Endothelial cell (in vitro differentiated cells): ENCODE data around the gene CPZ. TPM values are rescaled to one million over a fixed set of nuclear protein-coding genes. Genes with fewer than 3 reads are reported as not detected.

Source experiments
- DNase-seq: peaks from one replicate; pipeline ENCODE4 v3.0.0; 2021; ENCODE audit warnings: low spot score
- H3K27ac Mint-ChIP-seq: one replicate; pipeline ENCODE4 v1.8.0; 2021; ENCODE audit warnings: mixed read lengths, inconsistent platforms; ENCODE audit not compliant: unreplicated experiment
- H3K27me3 Mint-ChIP-seq: one replicate; pipeline ENCODE4 v1.8.0; 2021; ENCODE audit warnings: mild to moderate bottlenecking, moderate library complexity, mixed read lengths, inconsistent platforms; ENCODE audit not compliant: unreplicated experiment
- H3K36me3 Mint-ChIP-seq: one replicate; pipeline ENCODE4 v1.8.0; 2021; ENCODE audit warnings: mild to moderate bottlenecking, low read depth, mixed read lengths, inconsistent platforms; ENCODE audit not compliant: unreplicated experiment
- H3K4me1 Mint-ChIP-seq: one replicate; pipeline ENCODE4 v1.8.0; 2021; ENCODE audit warnings: mild to moderate bottlenecking, mixed read lengths, inconsistent platforms; ENCODE audit not compliant: unreplicated experiment
- H3K4me3 Mint-ChIP-seq: one replicate; pipeline ENCODE4 v1.8.0; 2021; ENCODE audit warnings: mild to moderate bottlenecking, mixed read lengths, inconsistent platforms; ENCODE audit not compliant: unreplicated experiment
- H3K9me3 Mint-ChIP-seq: one replicate; pipeline ENCODE4 v1.8.0; 2021; ENCODE audit warnings: mixed read lengths, inconsistent platforms; ENCODE audit not compliant: unreplicated experiment
- total RNA-seq: library from RNA; stranded (reverse); fragmentation: NEBNext Ultra II Directional; extraction: Animal tissue kit (Norgen Biotek cat#: 25700); gene quantifications from one replicate; pipeline ENCODE4 v1.2.1, GENCODE V29; 2021; ENCODE audit not compliant: unreplicated experiment
- TF ChIP-seq, protein P1 (sequence below): fragments of 200-600 bp; sonication (generic); IDR thresholded peaks from one replicate; pipeline ENCODE4 v1.5.0; 2021; ENCODE audit warnings: antibody characterized with exemption; ENCODE audit not compliant: unreplicated experiment

The CPZ gene
- total RNA-seq, 1 donor from 2014 or later: 0.90 TPM

DNA sequence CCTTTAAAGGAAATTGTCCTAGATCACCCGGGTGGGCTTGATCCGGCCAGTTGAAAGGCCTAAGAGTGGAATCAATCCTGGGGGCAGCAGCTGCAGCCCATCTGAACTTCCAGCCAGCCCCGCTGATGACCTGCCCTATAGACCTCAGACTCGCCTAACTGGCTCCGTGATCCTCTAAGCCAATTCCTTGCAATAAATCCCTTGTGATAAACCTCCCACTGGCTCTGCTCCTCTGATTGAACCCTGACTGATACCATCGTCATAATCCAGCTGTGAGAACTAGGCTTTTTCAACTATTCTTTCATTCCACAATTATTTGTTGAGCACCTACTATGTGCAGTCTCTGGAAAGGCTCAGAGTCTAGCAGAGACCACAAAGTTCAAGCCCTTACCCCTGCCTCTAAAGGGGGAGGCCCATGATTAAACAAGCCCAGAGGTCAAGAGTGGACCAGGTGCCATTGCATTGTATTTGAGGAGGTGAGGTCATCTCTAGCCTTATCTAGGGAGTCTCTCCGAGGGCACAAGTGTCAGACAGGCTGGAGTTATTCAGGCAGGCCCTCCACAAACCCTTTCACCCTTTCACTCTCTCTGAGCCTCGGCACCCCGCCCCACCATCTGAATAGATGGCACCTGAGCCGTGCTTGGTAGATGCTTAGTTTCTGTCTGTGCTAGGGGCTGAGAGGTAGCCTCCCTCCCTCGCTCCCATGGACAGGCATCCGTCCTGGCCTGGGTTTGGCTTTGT is 32.9 kb upstream of the CPZ start:
- peaks cover 3% of the 10 kb centered on the region for H3K36me3 Mint-ChIP-seq
- TF ChIP-seq, protein P1, sequence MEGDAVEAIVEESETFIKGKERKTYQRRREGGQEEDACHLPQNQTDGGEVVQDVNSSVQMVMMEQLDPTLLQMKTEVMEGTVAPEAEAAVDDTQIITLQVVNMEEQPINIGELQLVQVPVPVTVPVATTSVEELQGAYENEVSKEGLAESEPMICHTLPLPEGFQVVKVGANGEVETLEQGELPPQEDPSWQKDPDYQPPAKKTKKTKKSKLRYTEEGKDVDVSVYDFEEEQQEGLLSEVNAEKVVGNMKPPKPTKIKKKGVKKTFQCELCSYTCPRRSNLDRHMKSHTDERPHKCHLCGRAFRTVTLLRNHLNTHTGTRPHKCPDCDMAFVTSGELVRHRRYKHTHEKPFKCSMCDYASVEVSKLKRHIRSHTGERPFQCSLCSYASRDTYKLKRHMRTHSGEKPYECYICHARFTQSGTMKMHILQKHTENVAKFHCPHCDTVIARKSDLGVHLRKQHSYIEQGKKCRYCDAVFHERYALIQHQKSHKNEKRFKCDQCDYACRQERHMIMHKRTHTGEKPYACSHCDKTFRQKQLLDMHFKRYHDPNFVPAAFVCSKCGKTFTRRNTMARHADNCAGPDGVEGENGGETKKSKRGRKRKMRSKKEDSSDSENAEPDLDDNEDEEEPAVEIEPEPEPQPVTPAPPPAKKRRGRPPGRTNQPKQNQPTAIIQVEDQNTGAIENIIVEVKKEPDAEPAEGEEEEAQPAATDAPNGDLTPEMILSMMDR: no peak
- H3K27me3 Mint-ChIP-seq: peaks cover 3% of the 10 kb centered on the region
- peaks cover 13% of the 10 kb centered on the region for H3K4me1 Mint-ChIP-seq
- H3K4me3 Mint-ChIP-seq: no peak overlapping the region
- H3K27ac Mint-ChIP-seq: no peak overlapping the region
- no peaks in the 10 kb centered on the region for H3K9me3 Mint-ChIP-seq
- no peak for DNase-seq

DNA sequence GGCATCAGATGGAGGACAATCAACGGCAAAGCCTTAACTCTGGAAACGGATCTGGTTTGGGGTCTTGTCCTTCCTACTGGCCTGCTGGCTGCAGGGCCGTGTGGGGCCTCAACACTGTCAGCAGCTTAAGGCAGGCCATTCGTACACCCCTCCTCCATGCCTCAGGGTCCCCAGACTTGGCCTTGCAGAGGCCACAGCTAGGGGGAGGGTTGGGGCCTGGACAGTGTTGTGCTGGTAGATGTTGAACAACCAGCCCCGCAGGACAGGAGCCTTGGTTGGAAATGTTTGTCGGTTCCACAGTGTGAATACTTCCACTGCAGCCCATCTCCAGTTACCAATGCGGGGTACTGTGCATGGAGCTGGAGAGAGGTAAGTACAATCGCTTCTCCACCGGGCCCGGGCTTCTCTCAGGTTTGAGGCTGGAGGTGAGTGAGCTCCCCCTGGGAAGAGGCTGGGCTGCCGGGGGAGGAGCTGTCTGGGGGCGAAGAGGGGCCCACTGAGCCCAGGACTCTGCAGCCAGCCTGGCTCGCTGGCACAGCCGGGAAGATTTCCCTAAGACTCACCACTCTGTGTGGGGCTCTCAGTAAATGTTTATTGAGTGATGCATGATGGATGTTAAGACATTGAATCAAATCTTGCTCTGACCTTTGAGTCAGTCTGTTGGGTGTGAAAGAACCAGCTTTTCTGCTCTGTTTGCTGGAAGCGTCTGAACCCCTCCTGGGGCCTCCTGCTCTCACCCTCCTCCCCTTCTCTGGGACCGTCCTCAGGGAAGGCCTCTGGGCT is 32.1 kb upstream of the CPZ start:
- no peak for DNase-seq
- no peaks in the 10 kb centered on the region for H3K36me3 Mint-ChIP-seq
- H3K9me3 Mint-ChIP-seq: no peaks in the 10 kb centered on the region
- H3K27ac Mint-ChIP-seq: no peak overlapping the region
- TF ChIP-seq, protein P1: no peak
- peaks cover 13% of the 10 kb centered on the region for H3K4me1 Mint-ChIP-seq
- H3K27me3 Mint-ChIP-seq: no peaks in the 10 kb centered on the region
- H3K4me3 Mint-ChIP-seq: no peak overlapping the region

DNA sequence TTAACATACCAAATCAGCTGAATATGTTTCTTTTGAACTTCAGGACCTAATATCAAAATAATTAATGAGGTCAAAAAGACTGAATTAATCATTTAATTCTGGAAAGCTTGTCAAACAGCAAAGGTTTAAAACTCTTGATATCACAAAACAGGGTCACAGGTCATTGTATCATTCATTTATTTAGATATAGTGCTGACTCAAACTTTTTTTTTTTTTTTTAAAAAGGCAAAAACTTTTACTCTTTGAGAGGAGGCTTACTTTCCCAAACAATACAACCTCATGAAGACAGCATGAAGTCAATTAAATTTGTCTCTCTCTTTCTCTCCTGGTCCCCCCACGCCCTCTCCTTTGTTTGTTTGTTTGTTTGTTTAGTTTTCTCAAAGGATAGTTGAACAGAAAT is 28.0 kb upstream of the CPZ start:
- Mint-ChIP-seq H3K4me3 (no peak overlapping the region), H3K9me3 (no peaks in the 10 kb centered on the region), H3K27me3 (no peaks in the 10 kb centered on the region), H3K36me3 (no peaks in the 10 kb centered on the region), H3K4me1 (peaks cover 13% of the 10 kb centered on the region), H3K27ac (no peak overlapping the region)
- TF ChIP-seq, protein P1: no peak
- no peak for DNase-seq

DNA sequence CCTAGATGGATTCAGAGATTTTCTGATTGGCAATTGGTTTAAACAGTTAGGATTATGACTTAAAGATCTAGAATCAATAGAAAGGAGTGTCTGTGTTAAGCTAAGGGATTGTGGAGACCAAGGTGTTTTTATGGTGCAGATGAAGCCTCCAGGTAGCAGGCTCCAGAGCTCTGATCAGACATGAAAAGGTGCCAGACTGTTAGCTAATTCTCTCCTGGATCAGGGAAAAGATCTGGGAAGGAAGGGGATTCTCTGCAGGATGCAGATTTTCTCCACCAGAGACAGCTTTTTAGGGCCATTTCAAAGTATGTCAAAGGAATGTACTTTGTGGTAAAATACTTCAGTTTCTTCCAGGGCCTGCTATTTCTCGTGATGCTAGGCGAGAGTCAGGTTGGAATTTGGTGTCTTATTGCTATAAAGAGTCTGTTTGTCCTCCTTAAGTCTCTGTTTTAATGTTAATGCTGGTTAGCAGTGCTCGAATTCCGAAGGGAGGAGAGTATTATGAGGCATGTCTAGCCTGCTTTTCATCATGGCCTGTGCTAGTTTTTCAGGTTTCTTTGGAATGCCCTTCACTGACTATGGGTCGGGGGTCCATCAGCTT is 24.4 kb upstream of the CPZ start:
- Mint-ChIP-seq H3K27ac (no peak overlapping the region), H3K36me3 (no peaks in the 10 kb centered on the region), H3K4me1 (peaks cover 4% of the 10 kb centered on the region), H3K27me3 (no peaks in the 10 kb centered on the region), H3K4me3 (no peak overlapping the region), H3K9me3 (no peaks in the 10 kb centered on the region)
- no peak for DNase-seq
- TF ChIP-seq, protein P1: no peak
